HepG2 (cell line): Measurements from ENCODE around the gene SERINC5. TPM values are rescaled to one million over a fixed set of nuclear protein-coding genes. Genes with fewer than 3 reads are reported as not detected.
A peak's percentile ranks its signal among the peaks of the same experiment; 100 is the strongest.

ENCODE experiments used
- BRD4 ChIP-seq: sonication (generic); formaldehyde crosslinking; IDR thresholded peaks from 2 replicates; pipeline ENCODE4 v1.4.0; 2020; ENCODE audit warnings: missing genetic modification reagents
- CENPBD1 ChIP-seq: sonication (generic); formaldehyde crosslinking; IDR thresholded peaks from 2 replicates; pipeline ENCODE4 v1.8.0; 2022; ENCODE audit warnings: missing genetic modification reagents, low read depth, mild to moderate bottlenecking, borderline replicate concordance
- FOXK1 ChIP-seq: sonication (generic); formaldehyde crosslinking; IDR thresholded peaks from 2 replicates; pipeline ENCODE4 v1.4.0; 2020; ENCODE audit warnings: low read depth, missing genetic modification reagents, borderline replicate concordance
- HMGXB4 ChIP-seq, 2 experiments: sonication (generic) in 1 of 2; formaldehyde crosslinking in 1 of 2; IDR thresholded peaks; 2 replicates each; pipeline versions ENCODE4 v1.4.0 to v1.6.1; 2018 to 2020; ENCODE audit warnings: missing genetic modification reagents in 2 of 2, borderline replicate concordance in 1 of 2, low read depth in 1 of 2, mild to moderate bottlenecking in 1 of 2, missing biosample characterization in 1 of 2
- JUN ChIP-seq: sonication (generic); formaldehyde crosslinking; IDR thresholded peaks from 2 replicates; pipeline ENCODE4 v1.4.0; 2020; ENCODE audit warnings: mild to moderate bottlenecking, missing genetic modification reagents
- LBX2 ChIP-seq: sonication (generic); formaldehyde crosslinking; IDR thresholded peaks from 2 replicates; pipeline ENCODE4 v1.5.0; 2020; ENCODE audit warnings: missing genetic modification reagents, mild to moderate bottlenecking, borderline replicate concordance
- MIXL1 ChIP-seq: IDR thresholded peaks from 2 replicates; pipeline ENCODE4 v1.6.1; 2016
- STAT6 ChIP-seq: sonication (generic); formaldehyde crosslinking; IDR thresholded peaks from 2 replicates; pipeline ENCODE4 v1.4.0; 2020; ENCODE audit warnings: missing genetic modification reagents, mild to moderate bottlenecking, borderline replicate concordance
- TBX3 ChIP-seq: fragments of 450-650 bp; IDR thresholded peaks from 2 replicates; pipeline ENCODE4 v1.6.1; 2017; ENCODE audit warnings: antibody characterized with exemption, mild to moderate bottlenecking, inconsistent platforms, borderline replicate concordance
- ZBTB10 ChIP-seq: sonication (generic); formaldehyde crosslinking; IDR thresholded peaks from 2 replicates; pipeline ENCODE4 v1.4.0; 2020; ENCODE audit warnings: missing genetic modification reagents, borderline replicate concordance
- ZBTB20 ChIP-seq: sonication (generic); formaldehyde crosslinking; IDR thresholded peaks from 2 replicates; pipeline ENCODE4 v1.8.1; 2023; ENCODE audit warnings: missing genetic modification reagents, low read depth, mild to moderate bottlenecking, borderline replicate concordance
- ZBTB8A ChIP-seq: sonication (generic); formaldehyde crosslinking; IDR thresholded peaks from 2 replicates; pipeline ENCODE4 v1.4.0; 2020; ENCODE audit warnings: mild to moderate bottlenecking, low read depth, missing genetic modification reagents, borderline replicate concordance
- ZNF224 ChIP-seq: sonication (generic); formaldehyde crosslinking; IDR thresholded peaks from 2 replicates; pipeline ENCODE4 v1.5.0; 2020; ENCODE audit warnings: mild to moderate bottlenecking, missing genetic modification reagents
- ZNF430 ChIP-seq: sonication (generic); formaldehyde crosslinking; IDR thresholded peaks from 2 replicates; pipeline ENCODE4 v1.9.0; 2021; ENCODE audit warnings: mild to moderate bottlenecking, missing genetic modification reagents
- ZNF496 ChIP-seq: sonication (generic); formaldehyde crosslinking; IDR thresholded peaks from 2 replicates; pipeline ENCODE4 v1.8.1; 2023; ENCODE audit warnings: mild to moderate bottlenecking, moderate library complexity, missing genetic modification reagents; ENCODE audit not compliant: insufficient replicate concordance
- ZNF691 ChIP-seq: sonication (generic); formaldehyde crosslinking; IDR thresholded peaks from 2 replicates; pipeline ENCODE4 v1.4.0; 2020; ENCODE audit warnings: missing genetic modification reagents, low read depth, mild to moderate bottlenecking, borderline replicate concordance
- ZNF720 ChIP-seq: sonication (generic); formaldehyde crosslinking; IDR thresholded peaks from 2 replicates; pipeline ENCODE4 v1.4.0; 2020; ENCODE audit warnings: missing genetic modification reagents
- polyA plus RNA-seq, 8 experiments: library from polyadenylated mRNA; depleted of rRNA in 3 of 8; stranded (reverse) in 7 of 8; unstranded in 1 of 8; fragments of >200 nt; fragmentation: Illumina TruSeq in 4 of 8; extraction: Trizol in 4 of 8; gene quantifications; 2 replicates each; pipeline versions ENCODE4 v1.2.1 to v1.2.3, GENCODE V29; 2011 to 2016; ENCODE audit warnings: low read depth in 4 of 8, missing spikeins in 1 of 8, mixed read lengths in 1 of 8; ENCODE audit not compliant: insufficient read depth in 1 of 8
- total RNA-seq, 5 experiments: library from RNA; depleted of rRNA; stranded (reverse); fragments of >200 nt; fragmentation: Illumina TruSeq; extraction: Trizol; gene quantifications; 2 replicates each; pipeline ENCODE4 v1.2.3, GENCODE V29; 2016; ENCODE audit warnings: low read depth in 1 of 5

Gene SERINC5
- total and polyA plus RNA-seq, 2 of the 13 experiments (the other 11 are each of a cell fraction or from before 2014, with no cell fraction given): 17.3 to 22.8 TPM

- TF ChIP-seq ZBTB10 (CRISPR knock-in tag) (0 out of 2 replicates have a peak, but pooled peaks have one; percentile 40), TBX3 (no peak), HMGXB4 (CRISPR knock-in tag; IDR thresholded peaks at IDR 0.05; ENCODE audit: borderline replicate concordance in 1 of 2, low read depth in 1 of 2) (peak; percentile 70 to 80; a peak in 3 of 4 replicates), FOXK1 (CRISPR knock-in tag) (no peak), STAT6 (CRISPR knock-in tag) (no peak), ZNF224 (0 out of 2 replicates have a peak, but pooled peaks have one; percentile 54), JUN (CRISPR knock-in tag) (no peak), ZNF496 (CRISPR knock-in tag) (no peak), CENPBD1 (CRISPR knock-in tag) (peak; percentile 64; the same call in 1 of the 2 replicates), ZNF720 (CRISPR knock-in tag) (no peak), ZBTB20 (peak; percentile 39; the same call in 1 of the 2 replicates), LBX2 (CRISPR knock-in tag) (no peak), BRD4 (CRISPR knock-in tag) (peak; percentile 47; the same call in 1 of the 2 replicates), MIXL1 (CRISPR knock-in tag) (no peak), ZNF691 (CRISPR knock-in tag) (0 out of 2 replicates have a peak, but pooled peaks have one; percentile 59), ZBTB8A (CRISPR knock-in tag) (peak; percentile 100), ZNF430 (CRISPR knock-in tag) (peak; percentile 88; the same call in 1 of the 2 replicates)
These were observed at the start of gene SERINC5 (continued) for GRCh38 chr5:80255811-80256712.
